Activated B cell treated with CpG ODN at 0.5 μM for 24 hours (primary cell): Measurements from ENCODE around the gene FARP1. TPM values are rescaled to one million over a fixed set of nuclear protein-coding genes. Genes with fewer than 3 reads are reported as not detected.

Experiments
- ATAC-seq: fragments of 200-7000 bp; cut with Tn5 transposase; one replicate; pipeline ENCODE4 v1.10.0; 2021; ENCODE audit warnings: low read depth, mild to moderate bottlenecking, moderate library complexity
- CTCF ChIA-PET: fragments of 350-600 bp; sonication (Branson Sonifier 250); formaldehyde crosslinking; loops from one replicate; lab custom pipeline; 2021; ENCODE audit warnings: antibody characterized with exemption; lab: Charles Lee
- POLR2A ChIA-PET: fragments of 350-600 bp; sonication (Branson Sonifier 250); formaldehyde crosslinking; loops from one replicate; lab custom pipeline; 2021; ENCODE audit warnings: antibody characterized with exemption; lab: Charles Lee
- DNase-seq: peaks from one replicate; pipeline ENCODE4 v3.0.0; 2022
- H3K27ac Mint-ChIP-seq: one replicate; pipeline ENCODE4 v1.8.0; 2020; ENCODE audit warnings: mixed read lengths
- H3K27me3 Mint-ChIP-seq: one replicate; pipeline ENCODE4 v1.8.0; 2021; ENCODE audit warnings: mixed read lengths
- H3K36me3 Mint-ChIP-seq: one replicate; pipeline ENCODE4 v1.8.0; 2021; ENCODE audit warnings: low read depth, mixed read lengths
- H3K4me1 Mint-ChIP-seq: one replicate; pipeline ENCODE4 v1.8.0; 2021; ENCODE audit warnings: mixed read lengths
- H3K4me3 Mint-ChIP-seq: one replicate; pipeline ENCODE4 v1.8.0; 2020; ENCODE audit warnings: mild to moderate bottlenecking, mixed read lengths
- H3K9me3 Mint-ChIP-seq: one replicate; pipeline ENCODE4 v1.8.0; 2020; ENCODE audit warnings: mixed read lengths
- intact Hi-C: fragments of 100-400 bp; cut with micrococcal nuclease; formaldehyde crosslinking; loops from one replicate; pipeline ENCODE4 v1.15.1; 2024
- total RNA-seq: library from RNA; stranded (reverse); gene quantifications from 2 replicates; pipeline ENCODE4 v1.2.3, GENCODE V29; 2022
- TF ChIP-seq, protein P1 (sequence below): fragments of 200-600 bp; IDR thresholded peaks from one replicate; pipeline ENCODE4 v1.8.0; 2022; ENCODE audit warnings: antibody characterized with exemption, mild to moderate bottlenecking

The FARP1 gene
- total RNA-seq, 1 donor from 2014 or later, result 2.1 TPM

DNA sequence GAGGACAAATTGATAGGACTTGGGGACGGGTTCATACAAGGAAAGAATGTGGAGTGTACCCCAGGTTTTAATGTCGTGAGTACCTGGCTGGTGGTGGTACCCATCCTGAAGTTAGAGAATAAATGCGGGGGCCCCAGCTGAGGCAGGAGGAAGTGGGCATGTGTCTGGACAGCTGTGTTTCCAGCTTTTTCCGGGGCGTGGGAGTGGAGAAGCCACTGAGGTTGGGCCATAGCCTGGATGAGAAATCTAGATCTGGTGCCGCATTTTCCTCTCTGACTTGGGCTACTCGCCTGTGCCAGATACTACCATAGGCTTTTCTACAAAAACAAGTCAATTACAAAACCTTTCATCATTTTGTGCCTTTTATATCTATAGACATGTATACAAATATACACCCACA, 286.6 kb downstream of the FARP1 start:
- POLR2A ChIA-PET, result no interaction called here
- Mint-ChIP-seq H3K9me3 (no peaks in the 10 kb centered on the region), H3K27me3 (peaks cover 22% of the 10 kb centered on the region), H3K27ac (no peak overlapping the region), H3K4me3 (no peak overlapping the region), H3K36me3 (no peaks in the 10 kb centered on the region), H3K4me1 (no peaks in the 10 kb centered on the region)
- TF ChIP-seq, protein P1, sequence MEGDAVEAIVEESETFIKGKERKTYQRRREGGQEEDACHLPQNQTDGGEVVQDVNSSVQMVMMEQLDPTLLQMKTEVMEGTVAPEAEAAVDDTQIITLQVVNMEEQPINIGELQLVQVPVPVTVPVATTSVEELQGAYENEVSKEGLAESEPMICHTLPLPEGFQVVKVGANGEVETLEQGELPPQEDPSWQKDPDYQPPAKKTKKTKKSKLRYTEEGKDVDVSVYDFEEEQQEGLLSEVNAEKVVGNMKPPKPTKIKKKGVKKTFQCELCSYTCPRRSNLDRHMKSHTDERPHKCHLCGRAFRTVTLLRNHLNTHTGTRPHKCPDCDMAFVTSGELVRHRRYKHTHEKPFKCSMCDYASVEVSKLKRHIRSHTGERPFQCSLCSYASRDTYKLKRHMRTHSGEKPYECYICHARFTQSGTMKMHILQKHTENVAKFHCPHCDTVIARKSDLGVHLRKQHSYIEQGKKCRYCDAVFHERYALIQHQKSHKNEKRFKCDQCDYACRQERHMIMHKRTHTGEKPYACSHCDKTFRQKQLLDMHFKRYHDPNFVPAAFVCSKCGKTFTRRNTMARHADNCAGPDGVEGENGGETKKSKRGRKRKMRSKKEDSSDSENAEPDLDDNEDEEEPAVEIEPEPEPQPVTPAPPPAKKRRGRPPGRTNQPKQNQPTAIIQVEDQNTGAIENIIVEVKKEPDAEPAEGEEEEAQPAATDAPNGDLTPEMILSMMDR, result no peak
- intact Hi-C loops, result no loop called here
- ATAC-seq (no peak), DNase-seq (no peak)
- CTCF ChIA-PET, result no interaction called here

GRCh38 chr13:98429977-98430736, 287.3 kb downstream of the FARP1 start:
- POLR2A ChIA-PET, result no interaction called here
- ATAC-seq, result no peak
- no peaks in the 10 kb centered on the region for H3K9me3 Mint-ChIP-seq

GRCh38 chr13:98432638-98433037, 289.7 kb downstream of the FARP1 start:
- Mint-ChIP-seq H3K4me1 (no peaks in the 10 kb centered on the region), H3K27me3 (peaks cover 26% of the 10 kb centered on the region), H3K9me3 (no peaks in the 10 kb centered on the region), H3K27ac (no peak overlapping the region), H3K4me3 (no peak overlapping the region), H3K36me3 (no peaks in the 10 kb centered on the region)
- ChIA-PET POLR2A (no interaction called here), CTCF (no interaction called here)
- intact Hi-C loops, result loop anchor here (5.0 kb wide), 1 partner anchor 575 kb away; no protein-coding TSS in a partner anchor
- no peak for DNase-seq
- TF ChIP-seq, protein P1, result no peak
- no peak for ATAC-seq

More at GRCh38 chr13:98429977-98430736, 287.3 kb downstream of the FARP1 start:
- Mint-ChIP-seq H3K36me3 (no peaks in the 10 kb centered on the region), H3K27ac (no peak overlapping the region), H3K27me3 (peaks cover 22% of the 10 kb centered on the region), H3K4me3 (no peak overlapping the region), H3K4me1 (no peaks in the 10 kb centered on the region)
- intact Hi-C loops, result loop anchor here (5.0 kb wide), 1 partner anchor 573 kb away; no protein-coding TSS in a partner anchor
- DNase-seq, result no peak
- CTCF ChIA-PET, result interaction anchor here (2.2 kb wide), 1 partner anchor 223 kb away, joined by 5 read pairs; no protein-coding TSS in a partner anchor
- TF ChIP-seq, protein P1, result no peak

DNA sequence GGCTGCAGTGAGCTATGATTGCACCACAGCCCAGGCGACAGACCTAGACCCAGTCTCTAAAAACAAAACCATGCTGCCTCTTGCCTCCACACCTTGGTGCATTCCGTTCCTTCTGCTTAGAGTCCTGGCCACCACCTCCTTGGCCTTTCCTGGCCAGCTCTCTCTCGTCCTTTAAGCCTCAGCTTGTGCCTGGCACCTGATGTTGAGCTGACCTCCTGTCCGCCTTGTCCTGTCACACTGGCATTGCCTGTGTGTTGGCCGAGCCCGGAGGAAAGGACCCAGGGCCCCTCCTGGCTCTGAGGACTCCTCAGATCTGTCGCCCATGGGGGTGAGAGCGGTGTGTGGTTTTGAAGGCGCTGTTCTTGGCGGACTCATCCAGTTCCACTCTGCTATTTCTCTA, 290.8 kb downstream of the FARP1 start:
- ATAC-seq (no peak), DNase-seq (no peak)
- no peak overlapping the region for H3K4me3 Mint-ChIP-seq

DNA sequence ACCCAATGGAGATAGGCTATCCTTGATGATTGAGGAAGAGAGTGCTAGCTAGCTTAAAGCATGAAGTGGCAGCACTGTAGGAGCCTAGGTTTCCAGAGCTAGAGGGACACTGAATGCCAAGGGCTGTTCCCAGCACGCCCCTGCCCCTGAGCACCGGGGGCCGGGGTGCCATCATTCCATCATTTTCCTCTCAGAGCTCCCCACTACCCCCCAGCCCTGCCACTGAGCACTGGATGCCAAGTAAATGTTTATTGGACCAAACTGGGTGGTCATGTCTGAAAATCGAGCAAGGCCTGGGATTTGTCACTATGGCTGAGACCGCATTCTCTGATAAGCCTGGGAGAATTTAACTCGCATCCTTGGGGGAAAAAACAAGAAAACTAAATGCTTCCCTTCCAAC, 291.2 kb downstream of the FARP1 start:
- intact Hi-C loops, result loop anchor here (5.0 kb wide), 1 partner anchor 577 kb away; no protein-coding TSS in a partner anchor
- Mint-ChIP-seq H3K36me3 (no peaks in the 10 kb centered on the region), H3K4me1 (no peaks in the 10 kb centered on the region), H3K27me3 (peaks cover 19% of the 10 kb centered on the region), H3K9me3 (no peaks in the 10 kb centered on the region), H3K4me3 (no peak overlapping the region), H3K27ac (no peak overlapping the region)
- TF ChIP-seq, protein P1, result no peak
- POLR2A ChIA-PET, result no interaction called here
- ATAC-seq (no peak), DNase-seq (no peak)
- CTCF ChIA-PET, result no interaction called here

More for the DNA sequence above, 290.8 kb downstream of the FARP1 start:
- ChIA-PET CTCF (no interaction called here), POLR2A (no interaction called here)
- Mint-ChIP-seq H3K27ac (no peak overlapping the region), H3K4me1 (no peaks in the 10 kb centered on the region), H3K36me3 (no peaks in the 10 kb centered on the region), H3K9me3 (no peaks in the 10 kb centered on the region), H3K27me3 (peaks cover 23% of the 10 kb centered on the region)
- intact Hi-C loops, result loop anchor here (5.0 kb wide), 1 partner anchor 576 kb away; no protein-coding TSS in a partner anchor
- TF ChIP-seq, protein P1, result no peak
